Measurements from ENCODE around the gene SFT2D1.
"Not testable (repeated sequence)": the region's sequence is repeated elsewhere in the genome, so short reads cannot be mapped to it uniquely, and the experiment has no call there.

The SFT2D1 gene

DNA sequence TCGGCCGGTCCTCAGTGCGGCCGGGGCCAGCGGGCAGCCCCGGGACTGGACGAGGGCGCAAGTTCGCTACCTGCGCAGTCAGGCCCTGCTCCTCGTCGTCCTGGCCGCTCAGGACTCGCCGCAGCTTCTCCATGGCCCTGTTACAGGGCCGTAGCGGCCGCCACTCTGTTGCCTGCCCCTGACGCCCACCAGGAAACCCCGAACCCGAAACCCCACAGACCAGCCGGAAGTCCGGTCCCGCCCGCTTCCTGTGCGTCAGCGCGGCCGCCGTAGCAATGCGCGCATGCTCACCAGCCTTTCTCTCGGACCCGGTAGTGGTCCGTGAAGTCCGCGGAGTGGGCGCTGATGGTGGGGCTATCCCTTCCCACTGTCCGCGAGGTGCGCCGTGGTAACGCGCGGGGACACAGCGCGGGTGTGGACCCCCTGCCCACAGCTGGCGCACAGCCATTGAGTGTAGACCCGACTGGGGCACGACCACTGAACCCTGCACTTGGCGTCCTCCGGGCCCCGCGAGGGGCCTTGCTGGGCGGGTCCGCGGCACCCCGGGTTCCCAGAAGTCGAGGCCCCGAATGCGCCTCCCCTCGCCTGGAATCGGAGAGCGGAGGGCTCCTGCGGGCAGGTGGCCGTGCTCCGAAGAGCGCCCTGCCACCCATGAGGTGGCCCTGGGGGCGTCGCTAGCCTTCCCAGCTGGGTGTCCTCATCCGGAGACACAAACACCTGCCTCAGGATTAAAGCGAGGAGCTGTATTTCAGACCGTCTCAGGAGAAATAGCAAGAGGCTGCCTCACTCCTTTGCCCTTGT lies at the start of gene SFT2D1:
Gene SFT2D1, minus strand, starts transcription at position 197 of the 801 bp plus-strand sequence. Its CDS starts 64 bp downstream, at position 133.
- TF ChIP-seq, protein P1, sequence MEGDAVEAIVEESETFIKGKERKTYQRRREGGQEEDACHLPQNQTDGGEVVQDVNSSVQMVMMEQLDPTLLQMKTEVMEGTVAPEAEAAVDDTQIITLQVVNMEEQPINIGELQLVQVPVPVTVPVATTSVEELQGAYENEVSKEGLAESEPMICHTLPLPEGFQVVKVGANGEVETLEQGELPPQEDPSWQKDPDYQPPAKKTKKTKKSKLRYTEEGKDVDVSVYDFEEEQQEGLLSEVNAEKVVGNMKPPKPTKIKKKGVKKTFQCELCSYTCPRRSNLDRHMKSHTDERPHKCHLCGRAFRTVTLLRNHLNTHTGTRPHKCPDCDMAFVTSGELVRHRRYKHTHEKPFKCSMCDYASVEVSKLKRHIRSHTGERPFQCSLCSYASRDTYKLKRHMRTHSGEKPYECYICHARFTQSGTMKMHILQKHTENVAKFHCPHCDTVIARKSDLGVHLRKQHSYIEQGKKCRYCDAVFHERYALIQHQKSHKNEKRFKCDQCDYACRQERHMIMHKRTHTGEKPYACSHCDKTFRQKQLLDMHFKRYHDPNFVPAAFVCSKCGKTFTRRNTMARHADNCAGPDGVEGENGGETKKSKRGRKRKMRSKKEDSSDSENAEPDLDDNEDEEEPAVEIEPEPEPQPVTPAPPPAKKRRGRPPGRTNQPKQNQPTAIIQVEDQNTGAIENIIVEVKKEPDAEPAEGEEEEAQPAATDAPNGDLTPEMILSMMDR (IDR thresholded peaks at IDR 0.05; ENCODE audit: control extremely low read depth, extremely low read depth, low read depth, missing control alignments) = no peak
- CTCF ChIA-PET = interaction anchor here (0.7 to 2.6 kb wide), 7 partner anchors 10 to 67 kb away, joined by 3 to 7 read pairs (median 3); no protein-coding TSS in a partner anchor
- DNase-seq (ENCODE audit: extremely low spot score) = peak; percentile 95
- POLR2A ChIA-PET = no interaction called here

DNA sequence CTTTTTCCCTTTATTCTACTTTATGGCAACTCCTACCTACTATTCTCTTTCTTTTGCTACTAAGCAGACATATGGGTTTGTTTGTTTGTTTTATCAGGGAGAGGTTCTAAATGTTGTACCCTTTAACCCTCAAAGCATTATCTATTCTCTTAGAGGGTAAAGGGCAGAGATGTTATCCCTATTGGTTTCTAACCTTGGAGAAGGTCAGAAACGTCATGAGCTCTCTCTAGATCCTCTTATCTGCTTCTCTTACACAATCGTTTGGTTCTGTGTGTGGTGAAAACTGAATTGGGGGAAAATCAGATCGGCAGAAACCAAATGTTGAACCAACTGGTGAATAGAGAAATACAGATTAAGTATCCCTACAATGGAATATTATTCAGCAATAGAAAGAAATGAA lies 46.8 kb upstream of the SFT2D1 start:
- CTCF ChIA-PET = interaction anchor here (0.6 to 10.5 kb wide), 2 partner anchors 10 to 113 kb away, joined by 3 to 76 read pairs; no protein-coding TSS in a partner anchor
- TF ChIP-seq, protein P1 (IDR thresholded peaks at IDR 0.05; ENCODE audit: control extremely low read depth, extremely low read depth, low read depth, missing control alignments) = no peak
- POLR2A ChIA-PET = no interaction called here
- DNase-seq (ENCODE audit: extremely low spot score) = no peak

GRCh38 chr6:166388290-166389004 lies 46.1 kb upstream of the SFT2D1 start:
- no peak for DNase-seq (ENCODE audit: extremely low spot score)
- TF ChIP-seq, protein P1 (IDR thresholded peaks at IDR 0.05; ENCODE audit: control extremely low read depth, extremely low read depth, low read depth, missing control alignments) = no peak
- POLR2A ChIA-PET = no interaction called here
- CTCF ChIA-PET = interaction anchor here (0.6 to 10.5 kb wide), 6 partner anchors 11 to 113 kb away, joined by 3 to 76 read pairs (median 3); no protein-coding TSS in a partner anchor

- ChIA-PET CTCF (interaction anchor here (1.0 to 10.5 kb wide), 5 partner anchors 12 to 112 kb away, joined by 3 to 76 read pairs (median 3); no protein-coding TSS in a partner anchor), POLR2A (no interaction called here)
- TF ChIP-seq, protein P1 (IDR thresholded peaks at IDR 0.05; ENCODE audit: control extremely low read depth, extremely low read depth, low read depth, missing control alignments) = no peak
- DNase-seq (ENCODE audit: extremely low spot score) = no peak
These were observed 45.4 kb upstream of the SFT2D1 start for GRCh38 chr6:166387642-166388289.

- CTCF ChIA-PET = interaction anchor here (1.4 to 10.5 kb wide), 2 partner anchors 12 to 77 kb away, joined by 3 to 76 read pairs; no protein-coding TSS in a partner anchor
- DNase-seq (ENCODE audit: extremely low spot score); POLR2A ChIA-PET: not testable (repeated sequence)
These were observed 44.8 kb upstream of the SFT2D1 start for GRCh38 chr6:166387098-166387497.

- DNase-seq (ENCODE audit: extremely low spot score) = no peak
- ChIA-PET CTCF (interaction anchor here (1.4 to 10.5 kb wide), 2 partner anchors 13 to 151 kb away, joined by 3 to 76 read pairs; no protein-coding TSS in a partner anchor), POLR2A (no interaction called here)
- TF ChIP-seq, protein P1 (IDR thresholded peaks at IDR 0.05; ENCODE audit: control extremely low read depth, extremely low read depth, low read depth, missing control alignments) = no peak
These were observed 43.8 kb upstream of the SFT2D1 start for GRCh38 chr6:166386111-166386510.

DNA sequence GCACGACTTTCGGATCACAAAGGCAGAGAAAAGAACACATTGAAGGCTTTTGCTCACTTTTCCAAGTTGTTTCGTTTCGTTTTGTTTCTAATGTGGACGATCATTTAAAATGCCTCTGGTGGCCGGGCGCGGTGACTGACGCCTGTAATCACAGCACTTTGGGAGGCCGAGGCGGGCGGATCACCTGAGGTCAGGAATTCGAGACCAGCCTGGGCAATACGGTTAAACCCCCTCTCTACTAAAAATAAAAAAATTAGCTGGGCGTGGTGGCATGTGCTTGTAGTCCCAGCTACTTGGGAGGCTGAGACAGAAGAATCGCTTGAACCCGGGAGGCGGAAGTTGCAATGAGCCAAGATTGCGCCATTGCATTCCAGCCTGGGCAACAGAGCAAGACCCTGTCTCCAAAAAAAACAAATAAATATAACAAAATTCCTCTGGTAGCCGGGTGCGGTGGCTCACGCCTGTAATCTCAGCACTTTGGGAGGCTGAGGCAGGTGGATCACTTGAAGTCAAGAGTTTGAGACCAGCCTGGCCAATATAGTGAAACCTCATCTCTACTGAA lies 41.5 kb upstream of the SFT2D1 start:
- CTCF ChIA-PET = interaction anchor here (1.2 to 10.5 kb wide), 5 partner anchors 10 to 71 kb away, joined by 3 to 76 read pairs (median 4); no protein-coding TSS in a partner anchor
- DNase-seq (ENCODE audit: extremely low spot score); POLR2A ChIA-PET: not testable (repeated sequence)

Measured in GM10248 (cell line).